Panc1 (cell line): ENCODE measurements around the gene DST.

ENCODE experiments used
- REST ChIP-seq, 2 experiments: IDR thresholded peaks; 2 replicates each; pipeline ENCODE4 v1.6.1; 2011 to 2012; ENCODE audit warnings: low read depth in 2 of 2, control low read depth in 1 of 2, low read length in 1 of 2, mild to moderate bottlenecking in 1 of 2, moderate library complexity in 1 of 2; ENCODE audit not compliant: insufficient read depth in 1 of 2
- TF ChIP-seq, protein P1 (sequence below): fragments of 450-650 bp; IDR thresholded peaks from 2 replicates; pipeline ENCODE4 v1.5.1; 2017; ENCODE audit warnings: mild to moderate bottlenecking

GRCh38 chr6:56649782-56650181 is 7.1 kb upstream of the DST start:
- TF ChIP-seq, protein P1, sequence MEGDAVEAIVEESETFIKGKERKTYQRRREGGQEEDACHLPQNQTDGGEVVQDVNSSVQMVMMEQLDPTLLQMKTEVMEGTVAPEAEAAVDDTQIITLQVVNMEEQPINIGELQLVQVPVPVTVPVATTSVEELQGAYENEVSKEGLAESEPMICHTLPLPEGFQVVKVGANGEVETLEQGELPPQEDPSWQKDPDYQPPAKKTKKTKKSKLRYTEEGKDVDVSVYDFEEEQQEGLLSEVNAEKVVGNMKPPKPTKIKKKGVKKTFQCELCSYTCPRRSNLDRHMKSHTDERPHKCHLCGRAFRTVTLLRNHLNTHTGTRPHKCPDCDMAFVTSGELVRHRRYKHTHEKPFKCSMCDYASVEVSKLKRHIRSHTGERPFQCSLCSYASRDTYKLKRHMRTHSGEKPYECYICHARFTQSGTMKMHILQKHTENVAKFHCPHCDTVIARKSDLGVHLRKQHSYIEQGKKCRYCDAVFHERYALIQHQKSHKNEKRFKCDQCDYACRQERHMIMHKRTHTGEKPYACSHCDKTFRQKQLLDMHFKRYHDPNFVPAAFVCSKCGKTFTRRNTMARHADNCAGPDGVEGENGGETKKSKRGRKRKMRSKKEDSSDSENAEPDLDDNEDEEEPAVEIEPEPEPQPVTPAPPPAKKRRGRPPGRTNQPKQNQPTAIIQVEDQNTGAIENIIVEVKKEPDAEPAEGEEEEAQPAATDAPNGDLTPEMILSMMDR, result no peak
- no peak for TF ChIP-seq REST (IDR thresholded peaks at IDR 0.05; ENCODE audit: insufficient read depth in 1 of 2, low read depth in 2 of 2, low read length in 1 of 2)
